GM21528 (cell line): ENCODE data around the gene OR6C4.
"Not testable (repeated sequence)": the region's sequence is repeated elsewhere in the genome, so short reads cannot be mapped to it uniquely, and the experiment has no call there.

Experiments used
- ATAC-seq: cut with Tn5 transposase; IDR thresholded peaks from one replicate; pipeline ENCODE4 v1.9.1; 2021; ENCODE audit warnings: mild to moderate bottlenecking, moderate library complexity; ENCODE audit not compliant: unreplicated experiment, low FRiP score

The OR6C4 gene

GRCh38 chr12:55549302-55549701, at the start of gene OR6C4:
Gene OR6C4 (plus strand): TSS chr12:55549602. CDS start chr12:55551227, 1,625 bp downstream.
- no peak for ATAC-seq

- no peak for ATAC-seq
Observed at GRCh38 chr12:55499810-55500252, 49.6 kb upstream of the OR6C4 start.

GRCh38 chr12:55501601-55502000, 47.8 kb upstream of the OR6C4 start:
- no peak for ATAC-seq

- ATAC-seq, result no peak
Observed at GRCh38 chr12:55515696-55516095, 33.7 kb upstream of the OR6C4 start.

- no peak for ATAC-seq
Observed at GRCh38 chr12:55516391-55516790, 33.0 kb upstream of the OR6C4 start.

GRCh38 chr12:55548235-55548634, 1.2 kb upstream of the OR6C4 start:
- ATAC-seq, result not testable (repeated sequence)

GRCh38 chr12:55548756-55549155, 646 bp upstream of the OR6C4 start:
- ATAC-seq, result no peak

GRCh38 chr12:55554296-55554695, 4.9 kb downstream of the OR6C4 start:
- ATAC-seq, result no peak

GRCh38 chr12:55570060-55570459, 20.7 kb downstream of the OR6C4 start:
- not testable (repeated sequence) for ATAC-seq

GRCh38 chr12:55570689-55571088, 21.3 kb downstream of the OR6C4 start:
- ATAC-seq, result not testable (repeated sequence)

GRCh38 chr12:55572168-55572567, 22.8 kb downstream of the OR6C4 start, which contains the start of gene OR2AP1:
Gene OR2AP1 (plus strand): TSS chr12:55572468. CDS start chr12:55574415, 1,947 bp downstream.
- no peak for ATAC-seq

GRCh38 chr12:55582066-55582465, 32.7 kb downstream of the OR6C4 start:
- no peak for ATAC-seq

- no peak for ATAC-seq
Observed at GRCh38 chr12:55585817-55586216, 36.4 kb downstream of the OR6C4 start.

- ATAC-seq, result not testable (repeated sequence)
Observed at GRCh38 chr12:55590152-55590551, 40.8 kb downstream of the OR6C4 start.
